ENCODE results near the gene CAB39. TPM values are rescaled to one million over a fixed set of nuclear protein-coding genes. Genes with fewer than 3 reads are reported as not detected.

CAB39 gene
- total and polyA plus RNA-seq, 2 experiments from 2014 or later: 18.7 to 67.5 TPM

GRCh38 chr2:230863031-230863430, 150.4 kb downstream of the CAB39 start (continued):
- no peak for TF ChIP-seq CTCF (conservative IDR thresholded peaks at IDR 0.05; ENCODE audit: low read depth in 2 of 2)
- TF ChIP-seq JUNB (IDR thresholded peaks at IDR 0.05; ENCODE audit: unreplicated experiment): no peak

GRCh38 chr2:230863442-230864121, 150.9 kb downstream of the CAB39 start:
- TF ChIP-seq CREB1 (CRISPR knock-in tag; IDR thresholded peaks at IDR 0.05; ENCODE audit: low read depth) (no peak), ETS1 (IDR thresholded peaks at IDR 0.05) (no peak), ZNF331 (CRISPR knock-in tag; IDR thresholded peaks at IDR 0.05; ENCODE audit: low read depth) (no peak), ZNF462 (CRISPR knock-in tag; IDR thresholded peaks at IDR 0.05) (no peak), JUNB (IDR thresholded peaks at IDR 0.05; ENCODE audit: unreplicated experiment) (no peak)
- H3K36me3 Mint-ChIP-seq (ENCODE audit: low read depth): peaks cover 7% of the 10 kb centered on the region; the same call in 2 of the 3 replicates
- peaks cover 8% of the 10 kb centered on the region; the same call in 1 of the 2 replicates for H4K20me1 ChIP-seq (replicated peaks; ENCODE audit: insufficient read depth)
- ATAC-seq (no peak), DNase-seq (ENCODE audit: low spot score) (no peak)
- no peaks in the 10 kb centered on the region for H3K9me2 ChIP-seq (ENCODE audit: insufficient read depth)
- peak overlapping the region; percentile 88 for H3K4me2 ChIP-seq
- peak overlapping the region; percentile 98 for H3K4me3 ChIP-seq
- H3F3A ChIP-seq (replicated peaks; ENCODE audit: low read depth): peaks cover 6% of the 10 kb centered on the region; the same call in 1 of the 2 replicates
- H3K9me3 Mint-ChIP-seq: no peaks in the 10 kb centered on the region
- H3K27me3 Mint-ChIP-seq (ENCODE audit: insufficient read depth, low read depth, poor library complexity): peaks cover 22% of the 10 kb centered on the region
- H3K4me1 Mint-ChIP-seq: peaks cover 55% of the 10 kb centered on the region
- no peak overlapping the region for H3K27ac Mint-ChIP-seq
- H3K4me1 ChIP-seq (ENCODE audit: insufficient read depth): peaks cover 45% of the 10 kb centered on the region
- peak overlapping the region; percentile 88; the same call in 1 of the 2 replicates for H3K27ac ChIP-seq (ENCODE audit: low read depth)
- H3K4me3 Mint-ChIP-seq: peak overlapping the region; percentile 92
- peak overlapping the region; percentile 98; the same call in 1 of the 2 replicates for H2AFZ ChIP-seq
- peaks cover 37% of the 10 kb centered on the region for H3K79me2 ChIP-seq (replicated peaks; ENCODE audit: insufficient read depth)
- H3K36me3 ChIP-seq (ENCODE audit: insufficient read depth): no peaks in the 10 kb centered on the region
- no peaks in the 10 kb centered on the region for H3K27me3 ChIP-seq (ENCODE audit: insufficient read depth)
